Vagina (tissue), 2 donors: ENCODE measurements around the gene SARDH.

Source experiments
- POLR2A ChIP-seq, 2 donors: fragments of 450-650 bp; IDR thresholded peaks; one replicate each; pipeline ENCODE4 v1.6.1; 2017; ENCODE audit warnings: antibody characterized with exemption in 2 of 2, mild to moderate bottlenecking in 2 of 2, moderate library complexity in 2 of 2
- POLR2AphosphoS5 ChIP-seq, 2 donors: sonication (generic); formaldehyde crosslinking; IDR thresholded peaks; one replicate each; pipeline ENCODE4 v1.9.0; 2017; ENCODE audit warnings: antibody characterized with exemption in 2 of 2, mild to moderate bottlenecking in 2 of 2, low read depth in 1 of 2; ENCODE audit not compliant: insufficient read depth in 1 of 2
- TF ChIP-seq, protein P1 (sequence below), 3 experiments: fragments of 450-650 bp in 2 of 3; fragments of 200-600 bp in 1 of 3; sonication (generic) in 1 of 3; IDR thresholded peaks; one replicate each; pipeline ENCODE4 v1.5.1; 2017 to 2019; ENCODE audit warnings: antibody characterized with exemption in 3 of 3, mild to moderate bottlenecking in 2 of 3, moderate library complexity in 2 of 3

DNA sequence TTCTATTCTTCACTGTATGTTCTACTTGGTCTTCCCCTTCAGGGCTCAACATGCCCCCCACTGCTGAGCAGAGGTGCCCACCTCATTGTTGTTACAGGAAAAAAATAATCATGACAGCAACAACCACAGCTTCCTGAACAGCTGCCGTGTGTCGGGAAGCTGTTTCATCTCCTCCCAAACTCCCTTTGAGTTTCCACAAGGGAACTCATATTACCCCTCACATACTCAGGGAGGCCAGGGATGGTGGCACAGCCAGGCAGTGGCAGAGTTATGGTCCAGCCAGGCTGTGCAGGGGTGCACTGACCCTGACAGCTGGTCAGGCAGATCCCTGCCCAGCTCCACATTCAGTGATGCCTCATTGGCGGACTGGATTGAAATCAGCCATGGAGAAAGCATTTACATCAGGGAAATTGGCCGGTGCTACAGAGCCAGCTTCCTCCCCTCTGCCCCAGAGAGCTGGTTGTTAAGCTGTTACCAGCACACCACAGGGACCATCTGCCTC is 37.3 kb downstream of the SARDH start:
- TF ChIP-seq, protein P1, sequence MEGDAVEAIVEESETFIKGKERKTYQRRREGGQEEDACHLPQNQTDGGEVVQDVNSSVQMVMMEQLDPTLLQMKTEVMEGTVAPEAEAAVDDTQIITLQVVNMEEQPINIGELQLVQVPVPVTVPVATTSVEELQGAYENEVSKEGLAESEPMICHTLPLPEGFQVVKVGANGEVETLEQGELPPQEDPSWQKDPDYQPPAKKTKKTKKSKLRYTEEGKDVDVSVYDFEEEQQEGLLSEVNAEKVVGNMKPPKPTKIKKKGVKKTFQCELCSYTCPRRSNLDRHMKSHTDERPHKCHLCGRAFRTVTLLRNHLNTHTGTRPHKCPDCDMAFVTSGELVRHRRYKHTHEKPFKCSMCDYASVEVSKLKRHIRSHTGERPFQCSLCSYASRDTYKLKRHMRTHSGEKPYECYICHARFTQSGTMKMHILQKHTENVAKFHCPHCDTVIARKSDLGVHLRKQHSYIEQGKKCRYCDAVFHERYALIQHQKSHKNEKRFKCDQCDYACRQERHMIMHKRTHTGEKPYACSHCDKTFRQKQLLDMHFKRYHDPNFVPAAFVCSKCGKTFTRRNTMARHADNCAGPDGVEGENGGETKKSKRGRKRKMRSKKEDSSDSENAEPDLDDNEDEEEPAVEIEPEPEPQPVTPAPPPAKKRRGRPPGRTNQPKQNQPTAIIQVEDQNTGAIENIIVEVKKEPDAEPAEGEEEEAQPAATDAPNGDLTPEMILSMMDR (IDR thresholded peaks at IDR 0.05), result no peak
- TF ChIP-seq POLR2A (IDR thresholded peaks at IDR 0.05) (no peak), POLR2AphosphoS5 (IDR thresholded peaks at IDR 0.05; ENCODE audit: insufficient read depth in 1 of 2, low read depth in 1 of 2) (no peak)
